ENCODE measurements around the gene PRDM2. TPM values are rescaled to one million over a fixed set of nuclear protein-coding genes. Genes with fewer than 3 reads are reported as not detected.

Gene PRDM2
- total and polyA plus RNA-seq, 9 donors: 30.0 to 81.9 (median 61.8) TPM

DNA sequence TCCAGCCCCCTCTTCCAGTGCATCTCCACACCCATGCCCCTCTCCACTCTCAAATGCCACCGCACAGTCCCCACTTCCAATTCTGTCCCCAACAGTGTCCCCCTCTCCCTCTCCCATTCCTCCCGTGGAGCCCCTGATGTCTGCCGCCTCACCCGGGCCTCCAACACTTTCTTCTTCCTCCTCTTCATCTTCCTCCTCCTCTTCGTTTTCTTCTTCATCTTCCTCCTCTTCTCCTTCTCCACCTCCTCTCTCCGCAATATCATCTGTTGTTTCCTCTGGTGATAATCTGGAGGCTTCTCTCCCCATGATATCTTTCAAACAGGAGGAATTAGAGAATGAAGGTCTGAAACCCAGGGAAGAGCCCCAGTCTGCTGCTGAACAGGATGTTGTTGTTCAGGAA lies 80.8 kb downstream of the PRDM2 start:
- WGBS, 3 donors: 73 to 88% (median 75%) methylated on average over 6 of the region's 6 CpGs
- Histone ChIP-seq H3K9me3 (no peaks in the 10 kb centered on the region), H3K4me3 (no peak overlapping the region), H3K4me1 (ENCODE audit: insufficient read depth) (peaks cover 22% of the 10 kb centered on the region), H3K36me3 (no peaks in the 10 kb centered on the region), H3K27ac (peak overlapping the region in 1 of 2 donors; percentile 25), H3K27me3 (no peaks in the 10 kb centered on the region)
- no peak for DNase-seq
- intact Hi-C loops (cut with DNase I): no loop called here
- TF ChIP-seq EP300 (IDR thresholded peaks at IDR 0.05) (no peak), POLR2A (IDR thresholded peaks at IDR 0.05) (no peak)
- TF ChIP-seq, protein P1, sequence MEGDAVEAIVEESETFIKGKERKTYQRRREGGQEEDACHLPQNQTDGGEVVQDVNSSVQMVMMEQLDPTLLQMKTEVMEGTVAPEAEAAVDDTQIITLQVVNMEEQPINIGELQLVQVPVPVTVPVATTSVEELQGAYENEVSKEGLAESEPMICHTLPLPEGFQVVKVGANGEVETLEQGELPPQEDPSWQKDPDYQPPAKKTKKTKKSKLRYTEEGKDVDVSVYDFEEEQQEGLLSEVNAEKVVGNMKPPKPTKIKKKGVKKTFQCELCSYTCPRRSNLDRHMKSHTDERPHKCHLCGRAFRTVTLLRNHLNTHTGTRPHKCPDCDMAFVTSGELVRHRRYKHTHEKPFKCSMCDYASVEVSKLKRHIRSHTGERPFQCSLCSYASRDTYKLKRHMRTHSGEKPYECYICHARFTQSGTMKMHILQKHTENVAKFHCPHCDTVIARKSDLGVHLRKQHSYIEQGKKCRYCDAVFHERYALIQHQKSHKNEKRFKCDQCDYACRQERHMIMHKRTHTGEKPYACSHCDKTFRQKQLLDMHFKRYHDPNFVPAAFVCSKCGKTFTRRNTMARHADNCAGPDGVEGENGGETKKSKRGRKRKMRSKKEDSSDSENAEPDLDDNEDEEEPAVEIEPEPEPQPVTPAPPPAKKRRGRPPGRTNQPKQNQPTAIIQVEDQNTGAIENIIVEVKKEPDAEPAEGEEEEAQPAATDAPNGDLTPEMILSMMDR (IDR thresholded peaks at IDR 0.05): no peak

DNA sequence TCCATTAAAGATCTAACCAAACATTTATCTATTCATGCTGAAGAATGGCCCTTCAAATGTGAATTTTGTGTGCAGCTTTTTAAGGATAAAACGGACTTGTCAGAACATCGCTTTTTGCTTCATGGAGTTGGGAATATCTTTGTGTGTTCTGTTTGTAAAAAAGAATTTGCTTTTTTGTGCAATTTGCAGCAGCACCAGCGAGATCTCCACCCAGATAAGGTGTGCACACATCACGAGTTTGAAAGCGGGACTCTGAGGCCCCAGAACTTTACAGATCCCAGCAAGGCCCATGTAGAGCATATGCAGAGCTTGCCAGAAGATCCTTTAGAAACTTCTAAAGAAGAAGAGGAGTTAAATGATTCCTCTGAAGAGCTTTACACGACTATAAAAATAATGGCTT lies 81.2 kb downstream of the PRDM2 start:
- intact Hi-C loops (cut with DNase I): no loop called here
- Histone ChIP-seq H3K4me1 (ENCODE audit: insufficient read depth) (peaks cover 22% of the 10 kb centered on the region), H3K27ac (peak overlapping the region in 1 of 2 donors; percentile 25), H3K9me3 (no peaks in the 10 kb centered on the region), H3K27me3 (no peaks in the 10 kb centered on the region), H3K36me3 (no peaks in the 10 kb centered on the region), H3K4me3 (no peak overlapping the region)
- WGBS, 3 donors: 54 to 65% (median 64%) methylated on average over 6 of the region's 6 CpGs
- no peak for DNase-seq
- TF ChIP-seq EP300 (IDR thresholded peaks at IDR 0.05) (no peak), POLR2A (IDR thresholded peaks at IDR 0.05) (no peak)
- TF ChIP-seq, protein P1 (IDR thresholded peaks at IDR 0.05): no peak

DNA sequence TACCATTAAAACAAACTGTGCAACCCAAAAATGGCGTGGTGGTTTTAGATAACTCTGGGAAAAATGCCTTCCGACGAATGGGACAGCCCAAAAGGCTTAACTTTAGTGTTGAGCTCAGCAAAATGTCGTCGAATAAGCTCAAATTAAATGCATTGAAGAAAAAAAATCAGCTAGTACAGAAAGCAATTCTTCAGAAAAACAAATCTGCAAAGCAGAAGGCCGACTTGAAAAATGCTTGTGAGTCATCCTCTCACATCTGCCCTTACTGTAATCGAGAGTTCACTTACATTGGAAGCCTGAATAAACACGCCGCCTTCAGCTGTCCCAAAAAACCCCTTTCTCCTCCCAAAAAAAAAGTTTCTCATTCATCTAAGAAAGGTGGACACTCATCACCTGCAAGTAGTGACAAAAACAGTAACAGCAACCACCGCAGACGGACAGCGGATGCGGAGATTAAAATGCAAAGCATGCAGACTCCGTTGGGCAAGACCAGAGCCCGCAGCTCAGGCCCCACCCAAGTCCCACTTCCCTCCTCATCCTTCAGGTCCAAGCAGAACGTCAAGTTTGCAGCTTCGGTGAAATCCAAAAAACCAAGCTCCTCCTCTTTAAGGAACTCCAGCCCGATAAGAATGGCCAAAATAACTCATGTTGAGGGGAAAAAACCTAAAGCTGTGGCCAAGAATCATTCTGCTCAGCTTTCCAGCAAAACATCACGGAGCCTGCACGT lies 82.1 kb downstream of the PRDM2 start:
- peak overlapping the region in 1 of 2 donors; percentile 8 for H3K27ac ChIP-seq
- H3K4me3 ChIP-seq: peak overlapping the region; percentile 19

DNA sequence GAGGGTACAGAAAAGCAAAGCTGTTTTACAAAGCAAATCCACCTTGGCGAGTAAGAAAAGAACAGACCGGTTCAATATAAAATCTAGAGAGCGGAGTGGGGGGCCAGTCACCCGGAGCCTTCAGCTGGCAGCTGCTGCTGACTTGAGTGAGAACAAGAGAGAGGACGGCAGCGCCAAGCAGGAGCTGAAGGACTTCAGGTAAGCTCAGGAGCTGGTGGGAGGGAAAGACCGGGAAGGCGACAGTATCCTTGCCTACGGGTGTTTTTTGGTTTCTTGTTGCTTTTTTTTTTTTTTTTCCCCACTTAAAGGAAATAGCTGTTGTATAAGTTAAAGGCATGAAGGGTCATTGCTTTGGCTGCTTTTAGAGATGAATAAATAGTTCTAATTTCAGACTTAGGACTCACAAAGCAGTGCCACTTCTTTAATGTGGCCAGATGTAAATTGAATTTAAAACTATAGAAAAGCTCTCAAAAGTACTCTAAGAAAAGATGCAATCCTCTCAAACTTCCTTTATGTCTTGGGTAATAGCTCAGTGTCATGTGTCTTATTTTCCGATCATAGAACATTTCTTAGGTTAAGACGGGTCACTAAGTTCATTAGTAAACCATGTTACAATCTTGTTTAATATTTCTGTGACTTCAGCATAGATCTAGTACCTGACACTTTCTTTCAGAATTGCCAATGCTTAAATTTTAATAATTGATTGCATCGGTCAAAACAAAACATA lies 82.8 kb downstream of the PRDM2 start:
- no peaks in the 10 kb centered on the region for H3K36me3 ChIP-seq
- intact Hi-C loops (cut with DNase I): no loop called here
- WGBS, 3 donors: 25 to 36% (median 30%) methylated on average over 12 of the region's 12 CpGs
- H3K9me3 ChIP-seq: no peaks in the 10 kb centered on the region
- H3K4me3 ChIP-seq: peak overlapping the region; percentile 19
- H3K27me3 ChIP-seq: no peaks in the 10 kb centered on the region
- DNase-seq: peak in 2 of 5 donors; percentile 36 to 45
- peak overlapping the region in 1 of 2 donors; percentile 8 for H3K27ac ChIP-seq
- peaks cover 22% of the 10 kb centered on the region for H3K4me1 ChIP-seq (ENCODE audit: insufficient read depth)
- no peak for TF ChIP-seq POLR2A (IDR thresholded peaks at IDR 0.05)
- TF ChIP-seq EP300 (IDR thresholded peaks at IDR 0.05): no peak
- TF ChIP-seq, protein P1 (IDR thresholded peaks at IDR 0.05): no peak

More for the DNA sequence above, 82.1 kb downstream of the PRDM2 start:
- Histone ChIP-seq H3K4me1 (ENCODE audit: insufficient read depth) (peaks cover 22% of the 10 kb centered on the region), H3K9me3 (no peaks in the 10 kb centered on the region), H3K36me3 (no peaks in the 10 kb centered on the region), H3K27me3 (no peaks in the 10 kb centered on the region)
- intact Hi-C loops (cut with DNase I): no loop called here
- TF ChIP-seq, protein P1 (IDR thresholded peaks at IDR 0.05): no peak
- no peak for TF ChIP-seq POLR2A (IDR thresholded peaks at IDR 0.05)
- no peak for TF ChIP-seq EP300 (IDR thresholded peaks at IDR 0.05)
- 8% methylated on average over 20 of the region's 20 CpGs for WGBS, 3 donors
- DNase-seq: peak in 2 of 5 donors; percentile 36 to 46

All from ovary (tissue), 9 donors.